ENCODE data around the gene EPC2.
"Not testable (repeated sequence)": the region's sequence is repeated elsewhere in the genome, so short reads cannot be mapped to it uniquely, and the experiment has no call there.

The EPC2 gene

GRCh38 chr2:148770047-148770446, 125.5 kb downstream of the EPC2 start:
- Histone ChIP-seq H3K27me3 (ENCODE audit: insufficient read depth, low read length, poor library complexity, severe bottlenecking) (no peaks in the 10 kb centered on the region), H3K4me2 (ENCODE audit: low read depth, low read length, poor library complexity, severe bottlenecking) (no peak overlapping the region), H3K4me1 (ENCODE audit: insufficient read depth, low read length, poor library complexity, severe bottlenecking) (no peaks in the 10 kb centered on the region), H3K9me2 (replicated peaks; ENCODE audit: low read depth, low read length) (no peaks in the 10 kb centered on the region), H3K36me3 (ENCODE audit: insufficient read depth, low read length) (peaks cover 40% of the 10 kb centered on the region; the same call in 1 of the 2 replicates), H3K9ac (ENCODE audit: low read depth, low read length, poor library complexity, severe bottlenecking) (no peak overlapping the region), H3K79me2 (ENCODE audit: insufficient read depth, low read length) (no peaks in the 10 kb centered on the region), H2AFZ (ENCODE audit: low read length) (no peak overlapping the region), H3K9me3 (ENCODE audit: insufficient read depth, low read depth, low read length) (no peaks in the 10 kb centered on the region), H3F3A (ENCODE audit: low read depth) (no peaks in the 10 kb centered on the region), H3K4me3 (ENCODE audit: low read length, poor library complexity, severe bottlenecking) (no peak overlapping the region), H4K20me1 (ENCODE audit: insufficient read depth, low read length, poor library complexity, severe bottlenecking) (no peaks in the 10 kb centered on the region)
- TF ChIP-seq EZH2phosphoT487 (IDR thresholded peaks at IDR 0.05; ENCODE audit: borderline replicate concordance) (no peak), CTCF (conservative IDR thresholded peaks at IDR 0.05; ENCODE audit: low read length) (no peak)

- H2AFZ ChIP-seq (ENCODE audit: low read length) = no peak overlapping the region
- no peaks in the 10 kb centered on the region for H3K27me3 ChIP-seq (ENCODE audit: insufficient read depth, low read length, poor library complexity, severe bottlenecking)
- no peaks in the 10 kb centered on the region for H3K9me3 ChIP-seq (ENCODE audit: insufficient read depth, low read depth, low read length)
- H4K20me1 ChIP-seq (ENCODE audit: insufficient read depth, low read length, poor library complexity, severe bottlenecking) = no peaks in the 10 kb centered on the region
- TF ChIP-seq CTCF (conservative IDR thresholded peaks at IDR 0.05; ENCODE audit: low read length) (no peak), EZH2phosphoT487 (IDR thresholded peaks at IDR 0.05; ENCODE audit: borderline replicate concordance) (no peak)
- peaks cover 6% of the 10 kb centered on the region for H3K4me1 ChIP-seq (ENCODE audit: insufficient read depth, low read length, poor library complexity, severe bottlenecking)
- no peak overlapping the region for H3K4me3 ChIP-seq (ENCODE audit: low read length, poor library complexity, severe bottlenecking)
- H3K9ac ChIP-seq (ENCODE audit: low read depth, low read length, poor library complexity, severe bottlenecking) = no peak overlapping the region
- H3K36me3 ChIP-seq (ENCODE audit: insufficient read depth, low read length) = peaks cover 48% of the 10 kb centered on the region
- H3K79me2 ChIP-seq (ENCODE audit: insufficient read depth, low read length) = no peaks in the 10 kb centered on the region
- H3K4me2 ChIP-seq (ENCODE audit: low read depth, low read length, poor library complexity, severe bottlenecking) = no peak overlapping the region
- no peaks in the 10 kb centered on the region for H3F3A ChIP-seq (ENCODE audit: low read depth)
- H3K9me2 ChIP-seq (replicated peaks; ENCODE audit: low read depth, low read length) = no peaks in the 10 kb centered on the region
Measured at GRCh38 chr2:148781544-148781943, 137.0 kb downstream of the EPC2 start.

- Histone ChIP-seq H3K4me3 (ENCODE audit: low read length, poor library complexity, severe bottlenecking) (no peak overlapping the region), H3K9me2 (replicated peaks; ENCODE audit: low read depth, low read length) (no peaks in the 10 kb centered on the region), H3K4me2 (ENCODE audit: low read depth, low read length, poor library complexity, severe bottlenecking) (no peak overlapping the region), H3K9me3 (ENCODE audit: insufficient read depth, low read depth, low read length) (no peaks in the 10 kb centered on the region), H3K4me1 (ENCODE audit: insufficient read depth, low read length, poor library complexity, severe bottlenecking) (no peaks in the 10 kb centered on the region), H4K20me1 (ENCODE audit: insufficient read depth, low read length, poor library complexity, severe bottlenecking) (no peaks in the 10 kb centered on the region), H3K9ac (ENCODE audit: low read depth, low read length, poor library complexity, severe bottlenecking) (no peak overlapping the region), H3K79me2 (ENCODE audit: insufficient read depth, low read length) (no peaks in the 10 kb centered on the region), H2AFZ (ENCODE audit: low read length) (no peak overlapping the region), H3K36me3 (ENCODE audit: insufficient read depth, low read length) (peaks cover 45% of the 10 kb centered on the region; the same call in 1 of the 2 replicates), H3K27me3 (ENCODE audit: insufficient read depth, low read length, poor library complexity, severe bottlenecking) (no peaks in the 10 kb centered on the region), H3F3A (ENCODE audit: low read depth) (no peaks in the 10 kb centered on the region)
- no peak for TF ChIP-seq CTCF (conservative IDR thresholded peaks at IDR 0.05; ENCODE audit: low read length)
- TF ChIP-seq EZH2phosphoT487 (IDR thresholded peaks at IDR 0.05; ENCODE audit: borderline replicate concordance) = no peak
Measured at GRCh38 chr2:148789059-148789458, 144.5 kb downstream of the EPC2 start.

- not testable (repeated sequence) for H2AFZ ChIP-seq (ENCODE audit: low read length); H3F3A ChIP-seq (ENCODE audit: low read depth); H3K9me3 ChIP-seq (ENCODE audit: insufficient read depth, low read depth, low read length); H3K9ac ChIP-seq (ENCODE audit: low read depth, low read length, poor library complexity, severe bottlenecking); H4K20me1 ChIP-seq (ENCODE audit: insufficient read depth, low read length, poor library complexity, severe bottlenecking); H3K79me2 ChIP-seq (ENCODE audit: insufficient read depth, low read length); H3K4me3 ChIP-seq (ENCODE audit: low read length, poor library complexity, severe bottlenecking); H3K4me1 ChIP-seq (ENCODE audit: insufficient read depth, low read length, poor library complexity, severe bottlenecking); H3K4me2 ChIP-seq (ENCODE audit: low read depth, low read length, poor library complexity, severe bottlenecking); H3K9me2 ChIP-seq (replicated peaks; ENCODE audit: low read depth, low read length); H3K27me3 ChIP-seq (ENCODE audit: insufficient read depth, low read length, poor library complexity, severe bottlenecking)
- peaks cover 34% of the 10 kb centered on the region; the same call in 1 of the 2 replicates for H3K36me3 ChIP-seq (ENCODE audit: insufficient read depth, low read length)
Measured at GRCh38 chr2:148790172-148790571, 145.6 kb downstream of the EPC2 start.
